ENCODE measurements around the gene ENGASE.

The ENGASE gene

GRCh38 chr17:79038545-79039135 is 36.0 kb upstream of the ENGASE start:
- in situ Hi-C loops (cut with MboI; ENCODE audit: low pct_unique_long_range_greater_than_20kb, low sequenced_read_pairs) = no loop called here

DNA sequence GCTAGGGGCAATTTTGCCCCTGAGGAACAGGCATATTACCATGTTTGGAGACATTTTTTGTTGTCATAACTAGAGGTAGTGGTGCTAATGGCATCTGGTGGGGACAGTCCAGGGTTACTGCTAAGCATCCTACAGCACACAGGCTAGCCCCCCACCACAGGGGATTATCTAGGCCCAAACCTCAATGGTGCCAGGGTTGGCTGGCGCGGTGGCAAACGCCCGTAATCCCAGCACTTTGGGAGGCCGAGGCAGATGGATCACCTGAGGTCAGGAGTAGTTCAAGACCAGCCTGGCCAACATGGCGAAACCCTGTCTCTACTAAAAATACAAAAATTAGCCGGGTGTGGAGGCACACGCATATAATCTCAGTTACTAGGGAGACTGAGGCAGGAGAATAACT is 35.5 kb upstream of the ENGASE start:
- DNase-seq = no peak
- in situ Hi-C loops (cut with MboI; ENCODE audit: low pct_unique_long_range_greater_than_20kb, low sequenced_read_pairs) = no loop called here

More at GRCh38 chr17:79038545-79039135, 36.0 kb upstream of the ENGASE start:
- no peak for DNase-seq

DNA sequence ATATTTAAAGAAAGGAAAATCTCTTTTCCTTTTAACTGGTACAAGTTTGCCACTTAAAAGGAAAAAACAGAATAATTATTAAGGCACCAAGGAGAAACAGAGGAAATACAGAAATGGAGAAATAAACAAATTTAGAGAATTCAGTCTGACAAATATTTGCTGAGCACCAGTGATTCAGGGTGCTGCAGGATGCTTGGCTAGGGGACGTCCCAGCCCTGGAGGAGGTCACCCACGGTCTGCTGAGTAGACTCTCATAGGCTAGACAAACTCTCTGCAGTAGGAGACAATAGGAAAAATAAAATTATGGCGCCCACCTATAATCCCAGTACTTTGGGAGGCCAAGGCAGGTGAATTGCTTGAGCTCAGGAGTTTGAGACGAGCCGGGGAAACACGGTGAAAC is 34.7 kb upstream of the ENGASE start:
- no peak for DNase-seq
- in situ Hi-C loops (cut with MboI; ENCODE audit: low pct_unique_long_range_greater_than_20kb, low sequenced_read_pairs) = no loop called here

GRCh38 chr17:79041041-79041570 is 33.5 kb upstream of the ENGASE start:
- in situ Hi-C loops (cut with MboI; ENCODE audit: low pct_unique_long_range_greater_than_20kb, low sequenced_read_pairs) = no loop called here
- no peak for DNase-seq

DNA sequence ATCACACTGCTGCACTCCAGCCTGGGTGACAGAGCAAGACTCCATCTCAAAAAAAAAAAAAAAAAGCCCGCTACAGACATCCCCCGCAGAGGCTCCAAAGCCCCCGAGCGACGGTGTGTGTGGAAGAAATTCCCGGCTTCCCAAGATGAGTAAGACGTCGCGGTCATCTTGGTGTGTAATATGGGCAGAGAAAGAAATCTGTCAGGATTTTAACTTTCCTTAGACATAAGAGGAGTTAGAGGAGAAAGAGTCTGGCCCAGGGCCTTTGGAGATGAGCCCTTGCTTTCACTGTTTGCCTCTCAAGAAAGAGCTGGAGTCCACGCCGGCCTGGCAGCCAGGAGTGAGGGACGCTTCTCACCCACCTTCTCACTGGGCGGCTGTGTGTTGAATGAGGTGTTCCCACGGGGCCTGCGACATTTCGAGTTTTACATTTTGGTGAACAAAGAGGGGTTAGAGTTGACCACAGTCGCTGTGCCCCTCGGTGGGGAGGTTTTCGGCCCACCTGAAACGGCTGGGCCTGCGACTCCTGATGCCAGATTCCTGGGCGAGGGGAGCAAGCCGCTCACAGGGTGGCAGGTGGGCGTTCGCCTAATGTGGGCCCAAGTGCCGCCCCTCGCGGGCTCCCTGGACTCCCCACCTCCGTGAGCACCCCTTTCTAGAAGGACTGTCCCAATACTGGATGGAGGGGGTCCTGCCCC is 32.8 kb upstream of the ENGASE start:
- in situ Hi-C loops (cut with MboI; ENCODE audit: low pct_unique_long_range_greater_than_20kb, low sequenced_read_pairs) = no loop called here
- DNase-seq = no peak

- in situ Hi-C loops (cut with MboI; ENCODE audit: low pct_unique_long_range_greater_than_20kb, low sequenced_read_pairs) = no loop called here
- DNase-seq = peak; percentile 66
These were observed 32.0 kb upstream of the ENGASE start for GRCh38 chr17:79042421-79043190.

- DNase-seq = no peak
- in situ Hi-C loops (cut with MboI; ENCODE audit: low pct_unique_long_range_greater_than_20kb, low sequenced_read_pairs) = no loop called here
These were observed 31.3 kb upstream of the ENGASE start for GRCh38 chr17:79043191-79043930.

GRCh38 chr17:79043931-79044320 is 30.7 kb upstream of the ENGASE start:
- in situ Hi-C loops (cut with MboI; ENCODE audit: low pct_unique_long_range_greater_than_20kb, low sequenced_read_pairs) = no loop called here
- DNase-seq = no peak

DNA sequence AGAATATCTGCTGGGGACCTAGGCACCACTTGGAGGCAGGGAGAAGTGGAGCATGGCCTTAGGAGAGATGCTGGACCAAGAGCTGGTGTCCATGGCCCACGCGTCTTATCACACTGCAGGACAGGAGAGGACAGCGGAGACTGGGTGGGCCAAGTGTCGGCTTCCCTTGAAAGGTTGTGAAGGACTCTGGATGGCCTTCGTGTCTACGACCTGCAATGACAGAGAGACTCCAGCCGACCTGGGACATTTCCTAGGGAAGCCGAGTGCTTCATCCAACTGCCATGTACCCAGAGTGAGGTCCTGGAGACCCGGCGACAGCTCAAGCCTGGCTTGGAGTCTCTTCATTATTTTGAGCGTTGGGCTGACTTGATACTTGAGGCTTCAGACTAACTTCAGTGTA is 30.2 kb upstream of the ENGASE start:
- in situ Hi-C loops (cut with MboI; ENCODE audit: low pct_unique_long_range_greater_than_20kb, low sequenced_read_pairs) = no loop called here
- no peak for DNase-seq

DNA sequence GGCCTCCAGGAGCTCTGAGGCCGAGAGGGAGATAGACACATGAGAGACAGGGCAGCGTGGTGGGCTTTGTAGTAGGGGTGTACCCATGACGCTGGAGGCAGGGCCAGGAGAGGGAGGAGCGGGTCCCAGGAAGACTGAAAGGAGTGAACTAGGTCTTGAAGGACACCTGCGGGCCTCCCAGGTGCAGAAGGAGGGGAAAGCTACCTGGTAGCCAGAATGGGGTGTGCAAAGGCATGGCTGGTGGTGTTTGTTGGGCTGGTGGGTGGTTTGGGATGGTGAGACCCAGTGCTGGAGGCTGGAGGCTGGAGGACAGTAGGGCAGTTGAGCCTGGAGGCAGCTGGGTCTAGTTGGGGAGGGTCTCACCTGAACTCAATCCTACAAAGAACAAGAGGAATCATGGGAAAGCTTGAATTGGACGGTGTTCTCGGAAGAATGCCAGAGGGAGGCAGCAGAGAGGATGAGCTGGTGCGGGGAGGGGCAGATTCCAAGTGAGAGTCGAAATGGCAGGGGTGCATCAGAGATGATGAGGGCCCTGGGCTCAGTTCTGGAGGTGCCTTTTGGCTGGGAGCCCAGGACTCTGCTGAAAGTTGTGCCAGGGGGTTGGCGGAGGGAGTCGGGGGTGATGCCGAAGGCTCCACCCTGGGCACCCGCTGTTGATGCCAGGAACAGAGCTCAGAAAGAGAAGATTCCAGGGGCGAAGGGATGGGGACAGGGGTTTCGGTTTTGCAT is 29.5 kb upstream of the ENGASE start:
- in situ Hi-C loops (cut with MboI; ENCODE audit: low pct_unique_long_range_greater_than_20kb, low sequenced_read_pairs) = no loop called here
- no peak for DNase-seq

- in situ Hi-C loops (cut with MboI; ENCODE audit: low pct_unique_long_range_greater_than_20kb, low sequenced_read_pairs) = no loop called here
- peak; percentile 82 for DNase-seq
These were observed 28.8 kb upstream of the ENGASE start for GRCh38 chr17:79045842-79046196.

- DNase-seq = no peak
- in situ Hi-C loops (cut with MboI; ENCODE audit: low pct_unique_long_range_greater_than_20kb, low sequenced_read_pairs) = no loop called here
These were observed 28.3 kb upstream of the ENGASE start for GRCh38 chr17:79046197-79046915.

DNA sequence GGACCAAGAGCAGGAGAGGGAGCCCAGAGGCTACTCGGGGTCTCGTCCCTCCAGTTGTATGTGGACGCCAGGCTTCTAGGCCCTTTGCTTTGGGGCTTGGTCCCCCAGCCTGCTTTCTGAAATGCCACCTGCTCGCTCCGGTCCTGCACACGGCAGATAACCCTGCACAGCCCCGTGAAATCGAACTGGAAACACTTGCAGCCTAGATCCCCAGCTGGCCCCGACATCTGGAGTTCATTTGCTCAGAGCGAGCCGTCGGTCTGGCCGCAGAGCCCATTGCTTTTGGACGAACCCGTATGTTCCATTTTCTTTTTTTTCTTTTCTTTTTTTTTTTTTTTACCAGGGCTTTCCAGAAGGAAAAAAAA is 27.7 kb upstream of the ENGASE start:
- in situ Hi-C loops (cut with MboI; ENCODE audit: low pct_unique_long_range_greater_than_20kb, low sequenced_read_pairs) = no loop called here
- DNase-seq = no peak

GRCh38 chr17:79047291-79047920 is 27.2 kb upstream of the ENGASE start:
- in situ Hi-C loops (cut with MboI; ENCODE audit: low pct_unique_long_range_greater_than_20kb, low sequenced_read_pairs) = no loop called here
- no peak for DNase-seq

- no peak for DNase-seq
- in situ Hi-C loops (cut with MboI; ENCODE audit: low pct_unique_long_range_greater_than_20kb, low sequenced_read_pairs) = no loop called here
These were observed 26.4 kb upstream of the ENGASE start for GRCh38 chr17:79047923-79048825.

- DNase-seq = no peak
- in situ Hi-C loops (cut with MboI; ENCODE audit: low pct_unique_long_range_greater_than_20kb, low sequenced_read_pairs) = no loop called here
These were observed 25.5 kb upstream of the ENGASE start for GRCh38 chr17:79048826-79049755.

Data from KBM-7 (cell line).